Ovary (tissue), 9 donors: Measurements from ENCODE around the gene LMBR1. TPM values are rescaled to one million over a fixed set of nuclear protein-coding genes. Genes with fewer than 3 reads are reported as not detected.
"Not testable (repeated sequence)": the region's sequence is repeated elsewhere in the genome, so short reads cannot be mapped to it uniquely, and the experiment has no call there.

Experiments
- DNase-seq, 5 donors: peaks; one replicate each; pipeline ENCODE4 v3.0.0-alpha.2; 2019 to 2020
- H3K27ac ChIP-seq, 2 donors: fragments of 200-600 bp; one replicate each; pipeline versions ENCODE4 v1.5.1 to v1.8.0; 2019 to 2022
- H3K27me3 ChIP-seq: fragments of 200-600 bp; one replicate; pipeline ENCODE4 v1.8.0; 2022
- H3K36me3 ChIP-seq: fragments of 200-600 bp; sonication (generic); one replicate; pipeline ENCODE4 v1.5.1; 2019
- H3K4me1 ChIP-seq: one replicate; pipeline ENCODE4 v1.8.1; 2013; ENCODE audit warnings: mild to moderate bottlenecking, moderate library complexity; ENCODE audit not compliant: insufficient read depth
- H3K4me3 ChIP-seq: fragments of 200-600 bp; sonication (generic); one replicate; pipeline ENCODE4 v1.5.1; 2017
- H3K9me3 ChIP-seq, 2 donors: fragments of 200-600 bp in 1 of 2; sonication (generic) in 1 of 2; one replicate each; pipeline versions ENCODE4 v1.5.1 to v1.8.1; 2013 to 2019; ENCODE audit warnings: mild to moderate bottlenecking in 1 of 2, moderate library complexity in 1 of 2
- EP300 ChIP-seq: sonication (generic); formaldehyde crosslinking; IDR thresholded peaks from one replicate; pipeline ENCODE4 v1.6.1; 2017; ENCODE audit warnings: antibody characterized with exemption
- POLR2A ChIP-seq: fragments of 450-650 bp; IDR thresholded peaks from one replicate; pipeline ENCODE4 v1.6.1; 2017; ENCODE audit warnings: antibody characterized with exemption, mild to moderate bottlenecking, moderate library complexity
- WGBS, 3 donors: extraction: QIAGEN DNeasy Blood & Tissue Kit in 1 of 3; methylation state at CpG; one replicate each; pipeline versions ENCODE4 v1.1.5 to v1.1.7; 2013 to 2017; 5-methylcytosine and 5-hydroxymethylcytosine counted together
- intact Hi-C, 4 donors: fragments of 100-400 bp; cut with DNase I; formaldehyde crosslinking; loops; one replicate each; pipeline versions ENCODE4 v1.11.0 to v1.15.1; 2022 to 2023
- polyA plus RNA-seq, 2 donors: library from polyadenylated mRNA; stranded (reverse); fragments of 200-250 nt in 1 of 2; fragments of 350-450 nt in 1 of 2; fragmentation: Illumina TruSeq in 1 of 2; extraction: RNeasy Lipid Tissue Mini Kit (QIAGEN cat#74804) in 1 of 2; gene quantifications; one replicate each; pipeline ENCODE4 v1.2.3, GENCODE V29; 2013 to 2014
- total RNA-seq, 7 donors: library from RNA; depleted of rRNA in 2 of 7; stranded (reverse); fragments of >200 nt in 2 of 7; fragmentation: NEBNext Ultra II Directional in 3 of 7; extraction: Animal tissue kit (Norgen Biotek cat#: 25700) in 3 of 7; gene quantifications; one replicate each; pipeline versions ENCODE4 v1.1.0 to v1.2.4, GENCODE V29; 2016 to 2023
- TF ChIP-seq, protein P1 (sequence below), 3 donors: fragments of 450-650 bp in 2 of 3; fragments of 200-600 bp in 1 of 3; IDR thresholded peaks; one replicate each; pipeline versions ENCODE4 v1.5.1 to v1.8.0; 2016 to 2022; ENCODE audit warnings: antibody characterized with exemption in 3 of 3, mild to moderate bottlenecking in 1 of 3
- donor health status: DM: no; HTN: no; CAD: no; lungs with moderate emphysema.
- donor health status: DM: no; HTN: no; CAD: no.
- donor health status: Bipolar disorder and iron deficiency.
- donor health status: DM: yes; HTN: yes; CAD: no.
- donor health status: DM: no; HTN: no; CAD: no.
- donor health status: DM: yes; HTN: yes; CAD: no.

LMBR1 gene
- total and polyA plus RNA-seq, 9 donors: 20.0 to 77.1 (median 54.2) TPM

DNA sequence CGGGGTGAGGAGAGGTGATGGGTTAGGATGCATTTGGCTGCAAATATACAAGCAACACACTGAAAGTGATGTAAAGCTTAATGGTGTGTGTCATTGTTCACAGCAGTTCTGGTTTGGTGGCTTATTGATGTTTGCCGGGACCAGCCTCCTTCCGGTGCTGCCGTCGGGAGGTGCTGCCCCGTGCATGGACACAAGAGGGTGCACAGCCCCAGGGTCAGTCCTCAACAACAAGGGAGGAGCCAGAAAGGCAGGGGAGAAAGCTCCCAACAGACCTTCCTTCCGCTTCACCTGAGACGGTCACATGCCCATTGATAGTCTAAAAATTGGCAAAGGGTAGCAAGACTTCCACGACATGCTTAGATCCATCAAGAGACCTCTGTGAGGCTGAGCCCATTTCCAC is 242.9 kb downstream of the LMBR1 start:
- Histone ChIP-seq H3K4me1 (no peaks in the 10 kb centered on the region), H3K36me3 (no peaks in the 10 kb centered on the region), H3K27me3 (no peaks in the 10 kb centered on the region), H3K27ac (no peak overlapping the region), H3K4me3 (no peak overlapping the region), H3K9me3 (no peaks in the 10 kb centered on the region)
- intact Hi-C loops: no loop called here
- 55 to 65% (median 57%) methylated on average over 9 of the region's 9 CpGs for WGBS, 3 donors
- no peak for DNase-seq
- TF ChIP-seq, protein P1, sequence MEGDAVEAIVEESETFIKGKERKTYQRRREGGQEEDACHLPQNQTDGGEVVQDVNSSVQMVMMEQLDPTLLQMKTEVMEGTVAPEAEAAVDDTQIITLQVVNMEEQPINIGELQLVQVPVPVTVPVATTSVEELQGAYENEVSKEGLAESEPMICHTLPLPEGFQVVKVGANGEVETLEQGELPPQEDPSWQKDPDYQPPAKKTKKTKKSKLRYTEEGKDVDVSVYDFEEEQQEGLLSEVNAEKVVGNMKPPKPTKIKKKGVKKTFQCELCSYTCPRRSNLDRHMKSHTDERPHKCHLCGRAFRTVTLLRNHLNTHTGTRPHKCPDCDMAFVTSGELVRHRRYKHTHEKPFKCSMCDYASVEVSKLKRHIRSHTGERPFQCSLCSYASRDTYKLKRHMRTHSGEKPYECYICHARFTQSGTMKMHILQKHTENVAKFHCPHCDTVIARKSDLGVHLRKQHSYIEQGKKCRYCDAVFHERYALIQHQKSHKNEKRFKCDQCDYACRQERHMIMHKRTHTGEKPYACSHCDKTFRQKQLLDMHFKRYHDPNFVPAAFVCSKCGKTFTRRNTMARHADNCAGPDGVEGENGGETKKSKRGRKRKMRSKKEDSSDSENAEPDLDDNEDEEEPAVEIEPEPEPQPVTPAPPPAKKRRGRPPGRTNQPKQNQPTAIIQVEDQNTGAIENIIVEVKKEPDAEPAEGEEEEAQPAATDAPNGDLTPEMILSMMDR (IDR thresholded peaks at IDR 0.05): no peak
- no peak for TF ChIP-seq POLR2A

DNA sequence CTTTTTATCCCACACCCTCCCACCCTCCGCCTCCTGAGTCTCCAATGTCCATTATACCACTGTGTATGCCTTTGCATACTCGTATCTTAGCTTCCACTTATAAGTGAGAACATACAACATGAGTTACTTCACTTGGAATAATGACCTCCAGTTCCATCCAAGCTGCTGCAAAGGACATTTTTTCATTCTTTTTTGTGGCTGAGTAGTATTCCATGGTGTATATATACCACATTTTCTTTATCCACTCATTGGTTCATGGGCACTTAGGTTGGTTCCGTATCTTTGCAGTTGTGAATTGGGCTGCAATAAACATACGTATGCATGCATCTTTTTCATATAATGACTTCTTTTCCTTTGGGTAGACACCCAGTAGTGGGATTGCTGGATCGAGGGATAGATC is 245.7 kb downstream of the LMBR1 start:
- intact Hi-C loops, DNase-seq: not testable (repeated sequence)

DNA sequence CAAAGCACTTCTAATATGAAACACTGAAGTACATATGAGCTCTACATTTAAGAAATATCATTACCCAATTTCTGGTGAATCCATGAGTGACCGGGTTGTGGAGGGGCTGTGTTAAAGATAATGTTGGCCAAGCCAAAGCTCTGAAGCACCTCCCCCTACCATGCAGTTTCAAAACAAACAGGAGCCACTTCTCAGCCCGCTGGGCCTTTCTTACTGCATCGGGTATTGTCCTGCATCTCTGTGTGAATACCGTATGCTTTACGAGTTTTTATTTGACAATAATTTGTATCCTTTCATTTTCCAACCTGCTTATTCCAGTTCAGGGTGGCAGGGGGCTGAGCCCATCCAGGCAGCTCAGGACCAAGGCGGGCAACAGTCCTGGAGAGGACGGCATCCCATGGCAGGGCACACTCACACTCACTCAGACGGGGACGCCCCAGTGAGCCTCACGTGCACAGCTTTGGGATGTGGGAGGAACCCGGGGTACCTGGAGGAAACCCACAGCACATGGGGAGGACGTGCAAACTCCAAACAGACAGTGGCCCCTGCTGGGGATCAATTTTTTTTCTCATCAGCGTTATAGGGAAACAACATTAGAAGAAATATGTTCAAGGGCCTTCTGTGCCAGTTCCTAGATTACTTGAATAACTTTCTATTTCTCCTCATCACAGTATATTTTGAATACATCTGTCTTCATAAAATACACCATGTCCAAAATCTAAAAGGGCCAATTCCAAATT is 250.5 kb downstream of the LMBR1 start:
- Histone ChIP-seq H3K4me1 (peaks cover 8% of the 10 kb centered on the region), H3K36me3 (no peaks in the 10 kb centered on the region), H3K27me3 (no peaks in the 10 kb centered on the region), H3K4me3 (no peak overlapping the region), H3K9me3 (no peaks in the 10 kb centered on the region), H3K27ac (no peak overlapping the region)
- no peak for TF ChIP-seq POLR2A
- TF ChIP-seq EP300: no peak
- TF ChIP-seq, protein P1 (IDR thresholded peaks at IDR 0.05): no peak
- intact Hi-C loops: no loop called here
- 72 to 79% (median 74%) methylated on average over 13 of the region's 13 CpGs for WGBS, 3 donors
- no peak for DNase-seq

More for the DNA sequence above, 245.7 kb downstream of the LMBR1 start:
- not testable (repeated sequence) for H3K27me3 ChIP-seq, H3K4me1 ChIP-seq, H3K9me3 ChIP-seq, H3K27ac ChIP-seq, H3K4me3 ChIP-seq, H3K36me3 ChIP-seq
- 93 to 96% (median 95%) methylated on average over 5 of the region's 5 CpGs for WGBS, 3 donors

DNA sequence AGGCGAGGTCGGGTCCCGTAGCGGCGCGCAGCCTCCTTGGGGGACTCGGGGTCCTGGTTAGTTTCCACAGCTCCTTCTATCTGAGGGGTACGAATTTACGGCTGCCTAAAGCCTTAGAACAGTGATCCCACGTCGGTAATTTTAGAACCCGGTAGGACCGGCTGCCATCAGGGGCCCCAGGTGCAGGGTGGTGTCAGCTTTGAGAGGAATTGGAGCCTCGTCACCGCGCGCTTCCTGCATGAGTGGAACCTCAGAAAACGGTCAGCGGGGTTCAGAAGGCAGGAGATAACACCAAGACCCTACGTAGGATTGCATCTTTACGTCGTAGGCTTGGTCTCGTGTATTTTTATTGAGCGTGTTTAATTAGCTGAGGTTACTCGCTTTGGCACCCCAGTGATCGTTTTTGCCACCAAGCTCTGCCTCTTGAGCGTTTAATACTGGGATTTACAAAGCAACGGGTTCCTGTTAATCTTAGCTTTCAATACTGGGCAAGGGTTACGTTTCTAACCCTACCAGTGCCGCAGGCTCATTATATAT is 252.0 kb downstream of the LMBR1 start:
- DNase-seq: peak in 1 of 5 donors; percentile 21
- intact Hi-C loops: no loop called here
- Histone ChIP-seq H3K36me3 (no peaks in the 10 kb centered on the region), H3K27me3 (no peaks in the 10 kb centered on the region), H3K27ac (peak overlapping the region; percentile 33 to 50), H3K4me3 (peak overlapping the region; percentile 53), H3K4me1 (peaks cover 8% of the 10 kb centered on the region), H3K9me3 (no peaks in the 10 kb centered on the region)
- WGBS, 3 donors: 5 to 7% (median 7%) methylated on average over 29 to 30 of the region's 30 CpGs
- TF ChIP-seq, protein P1 (IDR thresholded peaks at IDR 0.05): no peak
- TF ChIP-seq POLR2A (no peak), EP300 (no peak)

DNA sequence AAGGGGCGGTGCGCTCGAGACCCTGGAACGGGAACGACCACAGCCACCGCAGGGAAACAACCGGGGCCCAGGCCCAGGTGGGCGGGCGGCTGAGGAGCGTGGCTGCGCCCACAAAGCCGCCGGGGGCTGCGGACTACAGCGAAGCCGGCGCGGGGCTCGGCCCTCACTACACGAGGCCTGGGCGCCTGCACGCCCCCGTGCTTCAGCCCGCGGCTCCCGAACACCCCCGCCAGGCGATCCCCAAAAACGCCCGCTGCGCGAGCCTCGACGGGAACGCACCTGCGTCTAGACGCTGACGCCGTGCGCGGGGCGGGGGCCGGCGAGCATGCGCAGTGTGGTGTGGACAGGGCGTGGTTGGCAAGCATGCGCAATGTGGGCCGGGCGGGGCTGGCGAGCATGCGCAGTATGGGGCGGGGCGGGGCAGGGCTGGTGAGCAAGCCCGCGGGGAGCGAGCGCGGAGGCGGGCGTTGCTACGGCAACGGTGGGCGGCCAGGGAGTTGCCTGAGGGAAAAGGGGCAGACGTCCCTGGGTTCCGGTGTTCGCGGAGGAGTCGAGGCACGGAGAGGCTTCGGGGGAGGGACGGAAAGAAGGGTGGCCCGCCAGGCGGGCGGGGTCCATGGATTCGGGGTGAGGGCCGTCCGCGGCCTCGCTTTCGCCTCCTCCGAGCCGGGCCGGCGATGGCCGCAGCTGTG is 252.6 kb downstream of the LMBR1 start, which contains the start of gene RNF32:
TSS of gene RNF32 (plus strand) at position 518 of the 692 bp plus-strand sequence. CDS start 3,104 bp downstream, outside the sequence.
- Histone ChIP-seq H3K27me3 (no peaks in the 10 kb centered on the region), H3K9me3 (no peaks in the 10 kb centered on the region), H3K4me3 (peak within 1 kb of the TSS; percentile 53), H3K36me3 (no peaks in the 10 kb centered on the region), H3K27ac (peak within 1 kb of the TSS; percentile 50 to 74), H3K4me1 (peaks cover 8% of the 10 kb centered on the region)
- DNase-seq: peak; percentile 93 to 97 (median 95)
- 2 to 3% (median 3%) methylated on average over 56 to 85 of the region's 85 CpGs for WGBS, 3 donors
- intact Hi-C loops: no loop called here
- TF ChIP-seq EP300: no peak
- TF ChIP-seq, protein P1 (IDR thresholded peaks at IDR 0.05): peak in 1 of 3 donors; percentile 10
- peak; percentile 41 for TF ChIP-seq POLR2A
